HT-29 (cell line): Measurements from ENCODE around the gene ADAMTSL1. TPM values are rescaled to one million over a fixed set of nuclear protein-coding genes. Genes with fewer than 3 reads are reported as not detected.

Experiments
- DNase-seq: peaks from one replicate; pipeline ENCODE4 v3.0.0-alpha.2; 2015; ENCODE audit warnings: low spot score
- total RNA-seq: library from RNA; depleted of rRNA; stranded (reverse); fragments of >200 nt; shearing (Covaris generic); gene quantifications from 2 replicates; pipeline ENCODE4 v1.2.3, GENCODE V29; 2014

ADAMTSL1 gene
- total RNA-seq, 1 experiment from 2014 or later = not detected

DNA sequence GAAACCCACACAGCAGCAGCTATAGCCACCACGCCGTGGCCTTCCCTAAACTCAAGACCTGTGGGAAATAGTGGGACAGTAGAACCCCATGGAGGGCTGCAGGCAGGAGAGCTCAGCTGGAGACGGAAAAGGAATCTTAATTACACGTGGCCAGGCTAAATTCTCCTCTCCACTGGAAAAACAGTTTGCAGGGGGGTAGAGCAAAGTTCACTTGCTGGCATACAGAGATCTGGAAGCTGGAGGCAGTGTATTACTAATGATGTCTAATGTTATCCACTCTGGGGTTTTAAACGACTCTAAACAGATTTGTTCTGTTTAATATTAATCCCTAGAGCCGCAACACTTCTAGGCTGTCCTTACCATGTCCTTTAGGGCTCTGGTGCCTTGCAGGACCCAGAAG is 302.0 kb downstream of the ADAMTSL1 start:
- no peak for DNase-seq

DNA sequence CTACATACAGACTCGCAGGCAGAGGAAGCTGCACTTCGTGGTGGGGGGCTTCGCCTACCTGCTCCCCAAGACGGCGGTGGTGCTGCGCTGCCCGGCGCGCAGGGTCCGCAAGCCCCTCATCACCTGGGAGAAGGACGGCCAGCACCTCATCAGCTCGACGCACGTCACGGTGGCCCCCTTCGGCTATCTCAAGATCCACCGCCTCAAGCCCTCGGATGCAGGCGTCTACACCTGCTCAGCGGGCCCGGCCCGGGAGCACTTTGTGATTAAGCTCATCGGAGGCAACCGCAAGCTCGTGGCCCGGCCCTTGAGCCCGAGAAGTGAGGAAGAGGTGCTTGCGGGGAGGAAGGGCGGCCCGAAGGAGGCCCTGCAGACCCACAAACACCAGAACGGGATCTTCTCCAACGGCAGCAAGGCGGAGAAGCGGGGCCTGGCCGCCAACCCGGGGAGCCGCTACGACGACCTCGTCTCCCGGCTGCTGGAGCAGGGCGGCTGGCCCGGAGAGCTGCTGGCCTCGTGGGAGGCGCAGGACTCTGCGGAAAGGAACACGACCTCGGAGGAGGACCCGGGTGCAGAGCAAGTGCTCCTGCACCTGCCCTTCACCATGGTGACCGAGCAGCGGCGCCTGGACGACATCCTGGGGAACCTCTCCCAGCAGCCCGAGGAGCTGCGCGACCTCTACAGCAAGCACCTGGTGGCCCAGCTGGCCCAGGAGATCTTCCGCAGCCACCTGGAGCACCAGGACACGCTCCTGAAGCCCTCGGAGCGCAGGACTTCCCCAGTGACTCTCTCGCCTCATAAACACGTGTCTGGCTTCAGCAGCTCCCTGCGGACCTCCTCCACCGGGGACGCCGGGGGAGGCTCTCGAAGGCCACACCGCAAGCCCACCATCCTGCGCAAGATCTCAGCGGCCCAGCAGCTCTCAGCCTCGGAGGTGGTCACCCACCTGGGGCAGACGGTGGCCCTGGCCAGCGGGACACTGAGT is 303.2 kb downstream of the ADAMTSL1 start:
- no peak for DNase-seq

DNA sequence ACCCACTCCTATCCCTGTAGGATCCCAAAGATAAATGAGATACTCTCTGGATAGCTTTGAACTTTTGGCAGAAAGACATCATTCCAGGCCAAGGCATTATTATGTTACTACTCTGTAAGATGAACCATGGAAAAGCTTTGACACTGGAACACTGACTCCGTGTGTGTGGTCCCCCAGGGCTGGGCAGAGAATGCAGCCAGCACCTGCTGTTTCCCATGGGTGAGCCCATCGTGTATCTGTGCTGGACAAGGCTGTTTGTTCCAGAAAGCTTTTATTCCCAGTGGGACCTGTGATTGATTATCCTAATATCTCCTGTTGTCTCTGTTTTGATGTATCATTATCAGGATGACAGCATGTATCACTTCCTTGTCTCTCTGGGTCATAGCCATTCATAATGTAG is 304.2 kb downstream of the ADAMTSL1 start:
- DNase-seq = no peak

DNA sequence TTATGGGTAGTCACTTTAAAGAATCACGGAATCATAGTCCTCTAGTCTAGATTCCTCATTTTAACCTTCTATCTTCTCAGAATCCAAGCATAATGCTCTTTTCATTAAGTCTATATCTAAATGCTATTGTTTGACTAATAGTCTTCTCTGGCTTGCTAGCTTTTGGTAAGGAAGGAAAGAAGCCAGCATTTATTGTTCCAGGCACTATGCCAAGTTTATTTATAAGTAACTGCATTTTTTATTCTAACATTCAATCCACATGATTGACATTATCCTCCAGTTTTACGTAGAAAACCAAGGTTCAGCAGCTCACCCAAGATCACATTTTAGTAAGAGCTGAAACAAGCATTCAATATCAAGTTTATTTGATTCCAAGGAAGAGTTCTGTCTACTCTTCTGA is 304.9 kb downstream of the ADAMTSL1 start:
- DNase-seq = no peak

DNA sequence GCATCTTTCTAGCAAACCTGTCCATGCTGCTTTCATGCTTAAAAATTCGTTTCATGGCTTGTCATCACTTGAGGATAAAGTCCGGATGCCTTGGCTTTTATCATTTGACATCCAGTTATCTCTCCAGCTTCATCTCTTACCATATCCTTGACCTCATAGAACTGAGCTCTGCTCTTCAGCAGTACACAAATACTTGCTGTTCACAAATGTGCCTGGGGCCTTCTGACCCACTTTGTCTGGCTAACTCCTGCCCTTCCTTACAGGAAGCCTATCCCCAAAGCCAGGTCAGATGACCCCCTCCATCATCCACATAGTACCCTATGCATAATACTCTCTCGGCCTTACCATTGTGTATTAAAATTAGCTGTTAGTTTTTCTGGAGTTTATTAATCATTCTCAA is 310.0 kb downstream of the ADAMTSL1 start:
- no peak for DNase-seq

DNA sequence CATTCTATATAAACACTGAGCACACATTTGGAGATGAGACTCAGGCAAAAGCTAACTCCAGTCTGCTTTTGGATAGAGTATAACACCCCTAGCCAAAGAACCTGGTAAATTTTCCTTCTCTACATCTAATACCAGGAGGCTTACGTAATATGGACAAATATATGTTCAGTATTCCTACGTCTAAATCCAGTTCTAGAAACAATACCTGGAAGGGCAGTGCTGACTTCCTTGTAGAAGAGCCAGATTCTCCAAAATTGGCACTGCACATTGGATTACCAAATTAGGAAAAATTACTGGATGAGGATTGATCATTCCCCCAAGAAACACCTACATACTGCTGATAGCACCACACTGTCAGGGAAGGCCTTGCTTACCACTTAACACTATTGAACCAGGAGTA is 311.7 kb downstream of the ADAMTSL1 start:
- no peak for DNase-seq

DNA sequence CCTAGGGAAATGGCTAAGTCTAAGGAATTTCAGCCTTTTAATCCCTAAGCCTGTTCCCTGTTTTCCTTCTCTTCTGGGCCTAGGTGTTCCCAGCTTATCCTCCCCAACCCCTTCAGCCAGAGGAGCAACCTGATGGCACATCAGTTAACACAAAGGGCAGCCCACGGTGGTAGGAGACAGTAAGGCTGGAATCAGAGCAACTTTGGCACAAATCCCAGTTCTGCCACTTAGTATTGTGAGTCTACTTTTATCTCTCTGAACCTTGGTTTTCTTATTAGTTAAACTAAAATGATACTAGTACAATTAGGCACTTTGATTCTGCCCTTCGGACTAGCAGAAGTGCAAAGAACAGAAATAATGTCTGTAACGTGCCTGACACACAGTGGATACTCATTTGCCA is 312.2 kb downstream of the ADAMTSL1 start:
- no peak for DNase-seq

DNA sequence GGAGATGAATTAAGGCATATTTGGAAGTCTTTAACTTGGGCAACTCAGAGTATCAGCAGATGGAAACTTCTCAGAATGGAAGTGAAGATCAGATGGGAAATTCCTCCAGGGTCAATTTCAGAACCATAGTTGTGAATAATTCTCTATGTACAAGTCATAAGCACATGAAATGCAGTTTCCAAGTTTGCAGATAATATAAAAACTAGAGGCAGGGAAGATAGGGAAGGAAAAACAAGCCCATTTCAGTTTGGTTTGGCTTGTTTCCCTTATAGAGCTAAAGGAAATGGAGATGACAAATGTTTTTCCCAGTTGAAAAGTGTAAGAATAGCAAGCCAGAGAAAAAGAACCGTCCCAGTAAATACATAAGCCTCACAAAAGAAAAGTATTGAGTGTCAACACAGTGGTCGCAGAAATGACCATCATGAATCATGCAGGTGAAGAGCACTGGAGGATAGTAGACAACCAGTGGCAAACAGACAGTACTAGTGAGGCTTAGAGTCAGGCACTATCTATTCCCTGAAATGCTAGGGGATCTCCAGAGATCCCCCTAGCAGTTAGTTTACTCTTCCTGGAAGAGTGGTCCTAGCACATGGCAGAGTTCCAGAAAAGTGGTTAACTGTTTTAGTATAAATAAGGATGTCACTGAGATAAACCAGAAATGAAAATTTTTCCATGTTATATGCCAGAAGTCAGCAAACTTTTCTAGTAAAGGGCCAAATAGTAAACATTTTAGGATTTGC is 313.1 kb downstream of the ADAMTSL1 start:
- DNase-seq = no peak

DNA sequence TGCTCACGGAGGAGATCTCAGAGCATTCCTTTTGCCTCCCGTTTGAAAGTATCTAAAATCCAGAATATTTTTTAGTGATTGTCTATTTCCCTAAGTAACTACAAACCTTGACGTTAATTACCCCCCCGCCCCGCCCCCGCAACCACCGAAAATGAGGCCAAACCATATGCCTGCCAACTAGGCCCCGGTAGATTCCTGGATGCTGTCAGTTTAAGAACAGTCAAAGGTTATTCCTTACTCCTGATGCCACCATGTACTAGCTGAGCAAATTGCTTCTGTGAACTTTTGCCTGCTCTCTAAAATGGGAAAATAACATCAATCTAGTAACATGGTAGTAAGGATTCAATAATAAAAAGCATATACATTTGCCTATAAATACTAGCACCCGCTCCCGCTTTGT is 314.3 kb downstream of the ADAMTSL1 start:
- DNase-seq = no peak

DNA sequence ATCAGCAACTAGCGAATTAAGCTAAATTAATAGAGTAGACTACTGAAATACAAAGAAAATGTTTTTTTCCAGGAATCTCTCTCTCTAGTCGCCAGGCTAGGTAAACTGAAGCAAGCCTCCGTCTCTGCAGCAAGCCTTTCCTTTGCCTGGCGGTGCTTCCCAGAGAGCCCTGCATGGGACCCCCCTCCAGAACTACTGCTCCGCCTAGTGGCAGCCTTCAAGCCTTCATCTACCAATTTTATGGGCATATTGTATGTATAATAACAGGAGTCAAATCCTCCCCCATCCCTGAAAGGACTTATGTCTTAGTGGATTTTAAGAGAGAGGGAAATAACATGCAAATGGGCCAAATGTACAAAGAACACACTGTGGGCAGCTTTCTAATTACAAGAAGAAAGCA is 317.1 kb downstream of the ADAMTSL1 start:
- DNase-seq = peak; percentile 62

DNA sequence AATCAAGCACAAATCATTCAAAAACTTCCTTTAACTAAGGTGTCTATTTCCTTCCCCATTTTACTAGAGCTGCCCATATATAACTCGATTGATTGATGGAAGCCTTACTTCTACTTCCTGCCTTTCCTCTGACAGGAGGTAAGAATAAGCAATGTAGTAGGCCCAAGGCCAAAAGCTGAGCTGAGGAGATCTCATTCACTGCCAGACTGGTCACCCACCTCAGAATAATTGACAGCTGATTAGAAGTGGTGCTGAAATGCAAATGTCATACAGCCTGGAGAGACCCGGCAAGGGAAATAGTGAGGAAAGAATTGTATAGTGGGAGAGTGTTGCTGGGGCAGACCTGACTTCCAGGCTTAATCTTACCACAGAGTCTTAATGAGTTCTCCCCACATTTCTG is 319.2 kb downstream of the ADAMTSL1 start:
- DNase-seq = no peak

DNA sequence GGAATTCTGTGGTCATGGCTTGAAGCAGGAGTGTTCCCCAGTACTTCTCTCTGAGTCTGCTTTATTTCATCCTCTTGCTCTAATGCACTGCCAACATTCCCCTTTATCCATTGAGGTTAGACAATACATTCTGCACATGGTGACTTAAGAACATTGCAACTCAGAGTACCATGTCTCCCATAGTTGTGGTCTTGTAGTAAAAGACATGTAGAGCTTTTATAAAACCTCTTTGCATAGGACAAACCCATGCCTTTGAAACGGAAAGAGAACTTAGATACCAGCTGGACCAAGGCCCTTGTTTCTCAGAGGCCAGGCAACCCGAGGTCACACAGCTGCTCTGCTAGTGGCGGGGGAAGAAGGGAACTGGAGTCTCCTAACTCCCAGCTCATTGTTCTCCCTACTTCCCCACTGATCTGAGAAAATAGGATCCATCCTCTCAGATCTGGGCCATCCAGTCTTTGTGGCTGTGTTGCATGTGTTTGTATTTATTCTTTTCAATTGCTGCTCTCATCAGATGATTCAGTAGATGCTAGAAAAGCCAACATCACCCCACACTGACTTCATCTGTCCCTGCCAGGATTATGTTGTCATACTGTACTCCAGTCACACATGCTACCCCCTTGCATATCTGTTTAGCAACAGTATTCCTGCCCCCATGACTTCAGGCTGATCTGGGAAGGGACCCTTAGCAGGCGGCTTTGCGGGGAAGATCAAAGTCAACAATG is 322.2 kb downstream of the ADAMTSL1 start:
- DNase-seq = no peak

DNA sequence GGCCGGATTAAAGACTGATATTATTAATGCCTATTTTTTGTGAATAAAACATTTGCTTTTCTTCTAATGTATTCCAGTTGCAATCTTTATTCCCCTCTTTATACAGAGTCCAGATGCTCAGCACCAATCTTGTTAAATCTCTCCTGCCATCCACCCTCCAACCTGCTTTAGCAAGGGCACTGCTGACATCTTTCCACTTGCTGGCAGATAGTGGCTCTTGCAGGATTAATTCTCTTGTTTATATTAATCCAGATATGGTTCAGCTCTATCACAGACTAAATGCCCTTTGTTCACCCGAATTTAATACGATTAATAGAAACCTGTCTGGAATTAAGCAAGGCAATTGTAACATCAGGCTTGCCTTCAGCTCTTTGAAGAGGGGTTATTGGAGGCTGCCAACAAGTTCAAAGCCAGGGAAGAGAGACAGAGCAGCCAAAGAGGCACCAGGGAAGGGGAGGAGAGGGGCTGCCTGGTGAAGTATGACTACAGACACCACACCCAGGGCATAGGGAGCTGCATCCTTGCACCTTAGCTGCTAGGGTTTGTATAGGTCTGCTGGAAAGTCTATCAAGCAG is 322.8 kb downstream of the ADAMTSL1 start:
- DNase-seq = no peak

DNA sequence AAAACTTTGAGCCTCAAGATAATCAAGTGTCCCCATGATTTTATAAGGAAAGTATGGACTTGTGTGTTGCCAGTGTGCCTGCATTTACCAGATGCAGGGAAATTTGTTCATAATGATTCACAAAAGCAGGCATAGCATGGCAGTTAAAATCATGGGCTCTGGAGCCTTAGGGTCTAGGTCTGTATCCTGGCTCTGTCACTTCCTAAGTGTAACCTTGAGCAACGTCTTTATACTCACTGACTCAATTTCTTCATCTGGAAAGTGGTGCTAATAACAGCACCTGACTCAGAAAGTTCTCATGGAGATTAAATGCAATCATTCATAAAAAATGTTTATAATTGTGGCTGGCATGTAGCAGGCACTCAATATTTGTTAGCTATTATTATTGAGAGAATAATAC is 324.2 kb downstream of the ADAMTSL1 start:
- no peak for DNase-seq

DNA sequence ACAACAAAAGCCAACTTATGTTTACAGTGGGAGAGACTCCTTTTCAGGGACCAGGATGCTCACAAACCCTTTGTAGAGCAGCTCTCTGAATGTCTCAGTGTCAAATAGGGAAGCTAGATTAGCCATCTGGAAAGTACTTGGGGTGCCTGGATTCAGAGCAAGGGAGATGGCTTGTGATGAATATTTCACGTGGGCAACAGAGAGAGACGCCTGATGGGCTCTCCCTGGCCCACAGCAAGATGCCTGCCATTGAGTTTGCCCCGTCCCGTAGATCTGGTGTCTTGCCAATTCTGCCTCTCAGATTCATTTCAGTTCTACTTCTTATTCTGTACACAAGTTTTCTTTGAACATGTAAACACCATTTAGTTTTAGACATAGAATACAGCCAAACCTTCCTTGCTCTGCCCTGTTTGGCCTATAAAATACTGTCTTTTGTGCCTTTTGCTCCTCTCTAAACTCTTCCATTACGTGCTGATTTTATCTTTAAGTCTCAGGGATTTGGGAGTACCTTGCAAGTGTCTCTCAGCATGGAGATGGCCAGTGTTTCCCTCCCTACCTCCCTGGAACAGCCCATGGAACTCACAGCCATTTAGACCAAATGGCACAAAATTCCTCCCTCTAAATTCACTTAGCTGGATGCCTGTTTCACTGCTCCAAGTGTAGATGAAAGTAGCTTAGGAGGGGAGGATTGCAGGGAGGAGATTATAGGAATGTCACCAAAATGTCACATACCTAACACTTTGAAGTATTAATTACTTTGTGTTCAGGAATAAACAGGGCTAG is 324.7 kb downstream of the ADAMTSL1 start:
- DNase-seq = no peak

DNA sequence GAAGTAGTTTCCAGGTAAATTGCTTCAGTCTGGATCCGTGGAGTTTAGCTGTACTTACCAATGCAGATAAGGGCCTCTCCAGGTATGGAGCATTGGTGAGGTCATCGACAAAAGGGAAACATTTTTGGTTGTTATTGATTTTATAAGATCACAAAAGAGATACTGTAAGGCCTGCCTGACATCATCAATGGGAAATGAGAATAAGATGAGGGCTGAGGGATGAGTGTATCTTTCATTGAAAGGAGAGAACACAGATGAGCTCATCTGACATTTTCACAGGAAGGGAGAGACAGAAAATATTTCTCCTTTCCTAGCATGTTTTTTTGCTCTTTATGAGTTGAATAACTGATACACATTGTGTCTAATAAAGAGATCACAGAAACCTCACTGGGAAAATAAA is 325.5 kb downstream of the ADAMTSL1 start:
- no peak for DNase-seq

DNA sequence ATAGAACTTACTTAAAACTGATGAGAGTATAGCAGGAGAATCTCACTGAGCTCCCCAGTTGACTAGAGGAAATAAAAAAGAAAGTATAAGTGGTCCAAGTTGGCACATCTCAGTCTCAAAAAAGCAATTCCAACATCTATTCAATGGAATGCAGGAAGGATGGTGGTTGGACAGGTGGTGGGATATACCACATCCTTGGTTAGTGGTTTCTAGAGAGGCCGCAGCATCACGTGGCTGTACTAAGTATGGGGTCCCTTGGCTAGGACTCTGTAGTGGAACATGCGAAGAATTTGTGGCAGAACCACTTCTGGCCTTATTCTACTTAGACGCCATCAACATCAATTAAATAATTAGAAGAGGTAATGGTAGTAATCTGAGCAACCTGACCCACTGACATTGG is 326.6 kb downstream of the ADAMTSL1 start:
- no peak for DNase-seq

DNA sequence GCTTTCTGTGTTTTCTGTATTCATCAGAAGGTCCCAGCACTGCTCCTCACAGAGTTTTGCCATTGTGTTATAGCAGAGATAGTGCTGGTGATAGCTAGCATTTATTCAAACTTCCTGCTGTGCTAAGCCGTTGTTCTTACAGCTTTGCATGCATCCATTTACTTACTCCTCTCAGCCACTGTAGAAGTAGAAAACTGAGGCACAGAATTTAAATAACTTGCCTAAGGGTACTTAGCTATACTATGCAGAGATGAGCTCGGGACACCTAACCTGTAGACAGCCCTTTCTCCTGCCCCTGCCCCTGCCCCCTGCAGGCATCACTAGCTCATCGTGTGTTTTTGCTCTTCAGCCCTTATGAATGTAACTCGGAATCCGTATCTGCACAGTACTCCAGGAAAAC is 331.4 kb downstream of the ADAMTSL1 start:
- no peak for DNase-seq

DNA sequence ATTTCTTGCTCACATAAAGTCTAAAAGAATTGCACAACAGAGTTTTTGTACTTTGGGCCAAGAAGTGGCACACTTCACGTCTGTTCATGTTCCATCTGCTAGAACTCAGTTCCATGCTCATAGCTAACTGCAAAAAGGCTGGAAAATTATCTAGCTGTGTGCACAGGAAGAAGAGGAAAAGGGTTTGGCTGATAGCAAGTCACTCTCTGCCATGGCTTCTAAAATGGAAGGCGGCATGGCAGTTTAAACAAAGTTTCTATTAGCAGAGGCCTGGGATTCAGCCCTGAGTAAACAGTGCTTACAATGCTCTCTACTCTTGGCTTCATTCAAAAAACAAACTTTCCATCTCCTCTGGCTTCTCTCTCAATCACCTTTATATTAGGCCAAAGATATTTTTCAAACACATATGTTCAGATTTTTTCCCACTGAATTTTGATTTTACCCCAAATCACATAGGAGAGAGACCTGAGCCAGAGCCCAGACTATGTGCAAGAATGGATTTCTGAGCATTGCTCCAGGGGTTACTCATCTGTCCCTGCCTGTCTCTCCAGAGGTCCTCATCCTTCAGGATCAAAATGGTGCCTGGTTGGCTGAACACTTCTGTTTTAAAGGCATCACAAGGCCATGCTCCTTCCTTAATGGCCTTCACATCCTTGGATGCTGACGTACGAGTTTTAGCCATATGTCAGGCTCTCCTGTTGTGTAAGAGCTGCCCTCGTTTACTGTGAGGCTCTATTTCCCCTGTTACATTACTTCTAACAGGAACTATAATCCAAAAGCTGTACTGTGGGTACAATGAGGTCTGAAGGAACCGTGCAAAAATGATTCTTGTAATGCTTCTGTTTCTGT is 332.5 kb downstream of the ADAMTSL1 start:
- no peak for DNase-seq

DNA sequence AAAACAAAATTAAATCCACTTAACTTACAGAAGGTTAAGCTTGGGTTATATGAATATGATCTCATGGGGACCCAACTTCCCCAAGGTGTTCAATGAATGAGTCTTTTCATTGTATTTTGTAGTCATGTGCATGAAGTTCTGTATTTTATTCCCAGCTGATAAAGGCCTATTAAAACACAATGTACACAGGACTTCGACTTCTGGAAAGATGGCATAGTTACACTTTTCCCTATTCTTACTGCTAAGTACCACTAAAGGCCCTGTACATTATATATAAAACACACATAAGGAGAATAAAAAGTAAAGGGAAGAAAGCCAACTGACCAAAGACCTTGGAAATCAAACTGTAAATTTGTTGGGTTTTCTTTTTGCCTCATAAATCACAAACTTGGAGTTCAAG is 336.6 kb downstream of the ADAMTSL1 start:
- no peak for DNase-seq
